Activated CD4-positive, alpha-beta T cell treated with anti-CD3 and anti-CD28 coated beads for 48 hours (primary cell): ENCODE measurements around the gene TOMM40L.

Experiments used
- DNase-seq: peaks from one replicate; pipeline ENCODE4 v3.0.0-alpha.2; 2020

TOMM40L gene

GRCh38 chr1:161258439-161259344, 32.8 kb downstream of the TOMM40L start, which contains the start of gene PCP4L1:
TSS of gene PCP4L1 (plus strand) at chr1:161258745. CDS start at chr1:161258975, 230 bp downstream.
- peak; percentile 54 for DNase-seq

DNA sequence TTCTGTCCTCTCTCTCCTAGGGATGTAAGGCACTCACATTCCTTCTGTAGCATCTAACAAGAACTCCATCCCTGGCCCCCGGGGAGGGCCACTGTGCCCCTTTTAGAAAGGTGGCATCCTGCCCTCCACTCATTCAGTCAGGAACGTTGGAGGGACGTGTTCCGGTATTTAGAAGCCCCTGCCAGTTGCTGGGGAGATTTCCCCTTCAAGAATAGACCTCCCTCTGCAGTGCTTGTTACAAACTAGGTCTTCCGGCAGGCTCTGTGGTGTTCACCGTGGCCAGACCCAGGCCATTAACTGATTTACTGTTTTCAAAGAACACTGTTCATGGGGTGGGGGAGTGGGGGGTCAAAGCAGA, 33.5 kb downstream of the TOMM40L start:
- no peak for DNase-seq

DNA sequence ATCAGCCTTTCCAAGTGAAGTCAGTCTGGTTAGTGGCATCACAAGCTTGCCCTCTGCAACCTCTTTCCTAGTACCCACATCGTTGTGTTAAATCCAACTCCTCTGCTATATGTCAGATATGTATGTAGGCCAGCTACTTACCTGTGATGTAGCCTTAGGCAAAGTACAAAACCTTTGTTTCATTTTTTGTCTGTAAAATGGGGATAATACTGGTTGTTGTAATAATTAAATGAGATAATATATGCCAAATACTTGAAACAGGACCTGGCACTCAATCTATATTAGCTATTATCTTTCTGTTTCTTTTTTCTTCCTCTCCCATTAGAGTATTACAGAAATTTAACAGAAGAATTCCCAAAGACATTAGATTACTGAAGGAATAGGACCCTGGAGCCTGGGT, 33.9 kb downstream of the TOMM40L start:
- DNase-seq = no peak

DNA sequence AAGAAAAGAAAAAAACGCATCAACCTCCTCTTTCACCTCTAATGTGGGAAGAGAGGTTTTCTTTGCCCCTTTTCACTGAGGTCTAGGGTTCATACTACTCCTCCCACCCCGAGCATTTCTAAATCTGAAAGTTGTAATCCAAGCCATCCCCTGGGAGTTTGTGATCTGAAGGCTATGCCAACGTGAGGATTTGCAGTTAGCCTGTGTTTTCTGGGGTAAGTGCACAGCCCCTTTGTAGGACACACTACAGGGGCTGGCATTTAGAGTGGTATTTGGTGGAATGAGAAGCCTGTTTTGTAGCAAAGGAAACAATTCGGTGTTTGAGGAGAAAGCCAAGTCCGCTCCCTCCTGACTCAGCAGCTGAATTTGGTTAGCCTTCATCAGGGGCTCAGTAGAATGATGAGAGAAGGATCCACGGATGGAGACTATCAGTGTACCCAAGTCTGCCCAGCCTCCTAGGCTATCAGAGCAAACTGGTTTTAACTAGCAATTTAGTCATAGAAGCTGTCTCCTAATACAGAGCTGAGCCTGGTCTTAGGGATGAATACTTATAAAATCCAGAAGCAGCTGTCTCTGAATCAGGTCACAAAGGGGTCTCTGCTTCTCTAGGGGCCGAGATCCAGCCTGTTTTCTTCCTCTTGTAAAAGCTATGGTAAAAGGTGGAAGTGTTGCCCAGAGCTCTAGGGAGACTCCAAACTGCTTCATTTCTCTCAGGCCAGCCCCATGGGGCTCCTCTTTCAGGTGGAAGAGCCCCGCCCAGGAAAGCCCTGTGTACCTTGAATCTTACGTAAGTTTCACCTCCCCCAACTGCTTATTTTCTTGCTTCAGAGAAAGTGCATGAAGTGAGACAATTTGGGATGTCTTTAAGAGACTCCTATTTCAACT, 34.8 kb downstream of the TOMM40L start:
- DNase-seq = no peak

GRCh38 chr1:161261261-161262235, 35.7 kb downstream of the TOMM40L start:
- no peak for DNase-seq

DNA sequence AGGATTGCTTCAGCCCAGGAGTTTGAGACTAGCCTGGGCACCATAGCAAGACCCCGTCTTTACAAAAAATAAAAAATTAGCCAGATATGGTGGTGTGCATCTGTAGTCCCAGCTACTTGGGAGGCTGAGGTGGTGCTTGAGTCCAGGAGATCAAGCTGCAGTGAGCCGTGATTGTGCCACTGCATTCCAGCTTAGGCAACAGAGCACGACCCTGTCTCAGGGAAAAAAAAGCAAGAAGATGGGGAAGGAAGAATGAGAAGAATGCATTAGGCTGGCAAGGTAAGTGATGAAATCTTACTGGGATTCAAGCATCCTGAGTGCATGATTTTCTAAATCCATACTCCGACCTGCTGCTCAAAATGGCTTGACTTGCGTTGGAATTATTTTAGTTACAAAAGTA, 39.4 kb downstream of the TOMM40L start:
- no peak for DNase-seq

DNA sequence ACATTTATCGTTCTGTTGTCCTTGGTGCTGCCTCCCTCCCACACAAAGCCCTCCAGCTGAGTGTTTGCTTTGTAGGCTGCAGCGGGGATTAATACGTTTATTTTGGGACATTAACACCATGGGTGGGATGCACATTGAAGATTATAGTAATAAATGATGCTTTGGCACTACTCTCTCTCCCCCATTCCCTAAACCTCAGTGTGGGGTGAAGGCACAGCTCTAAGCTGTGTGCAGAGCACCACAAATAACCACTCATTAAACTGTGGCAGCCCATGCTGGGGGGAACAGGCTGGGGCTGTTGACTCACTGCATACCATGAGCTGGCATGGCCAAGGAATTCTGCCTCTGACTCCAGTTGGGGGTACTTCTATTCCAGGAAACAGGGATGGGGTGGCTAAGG, 40.3 kb downstream of the TOMM40L start:
- DNase-seq = no peak

- no peak for DNase-seq
Observed at GRCh38 chr1:161266836-161267235, 41.0 kb downstream of the TOMM40L start.

GRCh38 chr1:161267321-161267720, 41.5 kb downstream of the TOMM40L start:
- DNase-seq = no peak

- no peak for DNase-seq
Observed at GRCh38 chr1:161273402-161273801, 47.5 kb downstream of the TOMM40L start.

- DNase-seq = no peak
Observed at GRCh38 chr1:161274874-161275273, 49.0 kb downstream of the TOMM40L start.
